OCI-LY3 (cell line): ENCODE data around the gene KDM3A.

Experiments used
- H2AFZ ChIP-seq: fragments of 200-600, 300-600 bp; shearing (Covaris generic); 2 replicates; pipeline ENCODE4 v1.6.0; 2014; ENCODE audit warnings: antibody characterized with exemption, low read depth, low read length
- H3K27ac ChIP-seq: fragments of 200-600, 300-600 bp; sonication (generic); 2 replicates; pipeline ENCODE4 v1.5.1; 2014; ENCODE audit warnings: mild to moderate bottlenecking, low read length, moderate library complexity, mixed read lengths
- H3K27me3 ChIP-seq: fragments of 200-600, 300-600 bp; sonication (generic); 2 replicates; pipeline ENCODE4 v1.6.1; 2014; ENCODE audit warnings: low read depth, low read length, mixed read lengths
- H3K36me3 ChIP-seq: fragments of 200-600, 300-600 bp; sonication (generic); replicated peaks from 2 replicates; pipeline ENCODE3; 2014; ENCODE audit warnings: low read depth, low read length, mixed read lengths
- H3K4me1 ChIP-seq: fragments of 300-600, 200-600 bp; sonication (generic); 2 replicates; pipeline ENCODE4 v1.6.1; 2014; ENCODE audit warnings: low read length, mixed read lengths
- H3K4me2 ChIP-seq: fragments of 200-600, 300-600 bp; sonication (generic); 2 replicates; pipeline ENCODE4 v1.6.1; 2014; ENCODE audit warnings: low read length, mixed read lengths
- H3K4me3 ChIP-seq: fragments of 300-600, 200-600 bp; sonication (generic); 2 replicates; pipeline ENCODE4 v1.5.1; 2014; ENCODE audit warnings: antibody characterized with exemption, mild to moderate bottlenecking, low read length, moderate library complexity
- H3K79me2 ChIP-seq: fragments of 300-600, 200-600 bp; shearing (Covaris generic); 2 replicates; pipeline ENCODE4 v1.6.1; 2014; ENCODE audit warnings: mild to moderate bottlenecking, low read length, mixed read lengths
- H3K9ac ChIP-seq: fragments of 300-600, 200-600 bp; shearing (Covaris generic); 2 replicates; pipeline ENCODE4 v1.6.0; 2014; ENCODE audit warnings: mild to moderate bottlenecking, low read length, moderate library complexity
- H3K9me3 ChIP-seq: fragments of 200-600, 300-600 bp; shearing (Covaris generic); 2 replicates; pipeline ENCODE4 v1.6.1; 2014; ENCODE audit warnings: low read length, mixed read lengths; ENCODE audit not compliant: insufficient read depth
- H4K20me1 ChIP-seq: fragments of 200-600, 300-600 bp; sonication (generic); 2 replicates; pipeline ENCODE4 v1.6.1; 2016; ENCODE audit warnings: low read length, mixed read lengths; ENCODE audit not compliant: insufficient read depth
- EZH2phosphoT487 ChIP-seq: fragments of 200-600 bp; shearing (Covaris generic); IDR thresholded peaks from 2 replicates; pipeline ENCODE4 v1.6.1; 2018; ENCODE audit warnings: antibody characterized with exemption, mixed run types, low read depth
- TF ChIP-seq, protein P1 (sequence below): fragments of 200-600, 300-600 bp; sonication (generic); IDR thresholded peaks from 2 replicates; pipeline ENCODE4 v1.5.1; 2014; ENCODE audit warnings: antibody characterized with exemption, low read length, low read depth

The KDM3A gene

DNA sequence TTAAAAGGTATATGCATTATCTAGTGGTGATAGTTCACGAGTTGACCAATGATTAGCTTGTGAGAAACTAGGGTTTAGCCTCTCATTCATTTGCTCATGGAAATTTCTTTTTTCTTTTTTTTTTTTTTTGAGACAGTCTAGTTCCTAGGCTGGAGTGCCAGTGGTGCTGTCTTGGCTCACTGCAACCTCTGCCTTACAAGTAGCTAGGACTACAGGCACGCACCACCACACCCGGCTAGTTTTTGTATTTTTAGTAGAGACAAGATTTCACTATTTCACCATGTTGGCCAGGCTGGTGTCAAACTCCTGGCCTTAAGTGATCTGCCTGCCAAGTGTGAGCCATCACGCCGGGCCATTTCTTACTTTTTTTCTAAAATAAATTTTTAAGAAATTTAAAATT, 14.0 kb downstream of the KDM3A start:
- no peak overlapping the region for H2AFZ ChIP-seq
- no peaks in the 10 kb centered on the region for H3K27me3 ChIP-seq
- H3K79me2 ChIP-seq, result peaks cover 4% of the 10 kb centered on the region; the same call in 1 of the 2 replicates
- no peaks in the 10 kb centered on the region for H3K9me3 ChIP-seq
- H3K4me1 ChIP-seq, result no peaks in the 10 kb centered on the region
- no peak overlapping the region for H3K27ac ChIP-seq
- H3K4me3 ChIP-seq, result no peak overlapping the region
- peaks cover 86% of the 10 kb centered on the region for H3K36me3 ChIP-seq
- no peak overlapping the region for H3K9ac ChIP-seq
- no peak overlapping the region for H3K4me2 ChIP-seq
- TF ChIP-seq EZH2phosphoT487, result no peak
- TF ChIP-seq, protein P1, sequence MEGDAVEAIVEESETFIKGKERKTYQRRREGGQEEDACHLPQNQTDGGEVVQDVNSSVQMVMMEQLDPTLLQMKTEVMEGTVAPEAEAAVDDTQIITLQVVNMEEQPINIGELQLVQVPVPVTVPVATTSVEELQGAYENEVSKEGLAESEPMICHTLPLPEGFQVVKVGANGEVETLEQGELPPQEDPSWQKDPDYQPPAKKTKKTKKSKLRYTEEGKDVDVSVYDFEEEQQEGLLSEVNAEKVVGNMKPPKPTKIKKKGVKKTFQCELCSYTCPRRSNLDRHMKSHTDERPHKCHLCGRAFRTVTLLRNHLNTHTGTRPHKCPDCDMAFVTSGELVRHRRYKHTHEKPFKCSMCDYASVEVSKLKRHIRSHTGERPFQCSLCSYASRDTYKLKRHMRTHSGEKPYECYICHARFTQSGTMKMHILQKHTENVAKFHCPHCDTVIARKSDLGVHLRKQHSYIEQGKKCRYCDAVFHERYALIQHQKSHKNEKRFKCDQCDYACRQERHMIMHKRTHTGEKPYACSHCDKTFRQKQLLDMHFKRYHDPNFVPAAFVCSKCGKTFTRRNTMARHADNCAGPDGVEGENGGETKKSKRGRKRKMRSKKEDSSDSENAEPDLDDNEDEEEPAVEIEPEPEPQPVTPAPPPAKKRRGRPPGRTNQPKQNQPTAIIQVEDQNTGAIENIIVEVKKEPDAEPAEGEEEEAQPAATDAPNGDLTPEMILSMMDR, result no peak
- peaks cover 67% of the 10 kb centered on the region for H4K20me1 ChIP-seq

DNA sequence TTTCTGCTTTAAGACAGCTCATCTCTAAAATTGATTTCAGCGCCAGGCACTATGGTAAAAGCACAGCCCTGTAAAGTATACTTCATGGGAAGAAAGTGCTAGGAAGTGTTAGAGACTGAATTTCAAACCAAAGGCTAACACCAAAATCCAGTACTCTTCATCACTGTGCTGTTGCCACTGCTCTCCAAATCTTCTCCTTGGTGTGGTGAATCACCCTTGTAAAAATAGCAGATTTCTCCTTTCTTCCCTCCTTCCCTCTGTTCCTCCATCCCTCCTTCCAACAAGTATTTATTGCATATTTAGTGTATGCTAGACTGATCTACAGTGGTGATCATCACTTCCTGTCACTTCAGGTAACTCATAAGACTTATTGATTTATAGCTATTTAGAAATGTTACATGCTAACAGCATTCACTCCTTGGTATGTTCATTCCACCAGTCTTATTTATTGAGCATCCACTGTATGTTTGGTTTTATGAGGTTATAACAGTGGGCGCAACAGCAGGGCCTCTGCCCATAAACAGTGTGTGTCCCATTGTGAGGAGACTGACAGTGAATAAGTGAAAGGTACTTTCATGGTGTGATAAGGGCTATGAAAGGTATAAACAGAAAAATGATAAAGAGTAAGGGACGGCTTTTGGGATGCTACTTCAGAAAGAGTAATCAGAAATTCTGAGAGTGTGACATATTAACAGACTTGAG, 20.0 kb downstream of the KDM3A start:
- TF ChIP-seq, protein P1, result no peak
- no peak for TF ChIP-seq EZH2phosphoT487
- peaks cover 61% of the 10 kb centered on the region for H4K20me1 ChIP-seq

DNA sequence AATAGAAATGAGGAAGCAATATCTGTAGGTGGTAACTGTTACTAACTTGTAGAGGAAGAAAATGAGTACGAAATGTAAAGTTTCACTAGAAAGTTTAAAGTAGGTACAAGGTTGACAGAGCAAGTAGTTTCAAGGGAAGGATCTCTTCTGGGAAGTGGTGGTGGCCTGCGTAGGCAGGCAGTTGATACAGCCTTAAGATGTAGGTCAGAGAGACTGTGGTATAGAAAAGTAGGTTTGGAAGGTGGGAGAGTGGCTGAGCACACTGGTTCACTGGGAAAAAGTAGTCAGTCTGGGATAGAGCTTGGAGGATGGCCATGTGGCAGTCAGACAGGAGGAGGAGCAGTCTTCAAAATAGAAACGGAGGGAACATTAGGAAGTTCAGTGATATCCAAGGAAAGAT, 23.5 kb downstream of the KDM3A start:
- no peak for TF ChIP-seq EZH2phosphoT487
- TF ChIP-seq, protein P1, result no peak

More for the DNA sequence above, 20.0 kb downstream of the KDM3A start:
- Histone ChIP-seq H2AFZ (no peak overlapping the region), H3K4me3 (no peak overlapping the region), H3K27me3 (no peaks in the 10 kb centered on the region), H3K4me1 (peaks cover 19% of the 10 kb centered on the region), H3K9ac (no peak overlapping the region), H3K36me3 (peaks cover 92% of the 10 kb centered on the region), H3K79me2 (no peaks in the 10 kb centered on the region), H3K4me2 (no peak overlapping the region), H3K27ac (no peak overlapping the region), H3K9me3 (no peaks in the 10 kb centered on the region)

DNA sequence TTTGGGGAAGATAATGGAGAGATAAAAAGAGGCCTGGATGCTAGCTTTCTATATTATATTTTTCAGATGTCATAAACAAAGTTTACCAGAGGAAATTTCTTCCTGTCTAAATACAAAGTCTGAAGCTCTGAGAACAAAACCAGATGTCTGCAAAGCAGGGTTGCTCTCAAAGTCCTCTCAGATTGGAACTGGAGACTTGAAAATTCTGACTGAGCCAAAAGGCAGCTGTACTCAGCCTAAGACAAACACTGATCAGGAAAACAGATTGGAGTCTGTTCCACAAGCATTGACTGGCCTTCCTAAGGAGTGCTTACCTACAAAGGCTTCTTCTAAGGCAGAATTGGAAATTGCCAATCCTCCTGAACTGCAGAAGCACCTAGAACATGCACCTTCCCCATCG, 25.1 kb downstream of the KDM3A start:
- H2AFZ ChIP-seq, result no peak overlapping the region
- H3K9me3 ChIP-seq, result no peaks in the 10 kb centered on the region
- no peak overlapping the region for H3K4me3 ChIP-seq
- H3K79me2 ChIP-seq, result peaks cover 7% of the 10 kb centered on the region; the same call in 1 of the 2 replicates
- TF ChIP-seq EZH2phosphoT487, result no peak
- TF ChIP-seq, protein P1, result no peak
- H3K4me1 ChIP-seq, result peaks cover 19% of the 10 kb centered on the region
- no peaks in the 10 kb centered on the region for H3K27me3 ChIP-seq
- peaks cover 74% of the 10 kb centered on the region for H4K20me1 ChIP-seq
- H3K27ac ChIP-seq, result no peak overlapping the region
- H3K4me2 ChIP-seq, result no peak overlapping the region
- H3K36me3 ChIP-seq, result peaks cover 90% of the 10 kb centered on the region
- no peak overlapping the region for H3K9ac ChIP-seq

More for the DNA sequence above, 23.5 kb downstream of the KDM3A start:
- Histone ChIP-seq H3K9me3 (no peaks in the 10 kb centered on the region), H3K4me3 (no peak overlapping the region), H3K79me2 (peaks cover 7% of the 10 kb centered on the region; the same call in 1 of the 2 replicates), H2AFZ (no peak overlapping the region), H3K36me3 (peaks cover 94% of the 10 kb centered on the region), H4K20me1 (peaks cover 65% of the 10 kb centered on the region), H3K27ac (no peak overlapping the region), H3K4me1 (peaks cover 19% of the 10 kb centered on the region), H3K4me2 (no peak overlapping the region), H3K9ac (no peak overlapping the region), H3K27me3 (no peaks in the 10 kb centered on the region)
